Measurements from ENCODE around the gene SRRD. TPM values are rescaled to one million over a fixed set of nuclear protein-coding genes. Genes with fewer than 3 reads are reported as not detected.

SRRD gene
- total and polyA plus RNA-seq, 2 donors = 11.7 to 13.1 TPM

GRCh38 chr22:26481694-26482093, 2.0 kb upstream of the SRRD start:
- Histone ChIP-seq H3K4me3 (ENCODE audit: low read depth, low read length) (no peak overlapping the region), H3K36me3 (ENCODE audit: insufficient read depth) (peaks cover under 1% of the 10 kb centered on the region), H3K4me1 (ENCODE audit: insufficient read depth) (peaks cover 3% of the 10 kb centered on the region), H3K27ac (ENCODE audit: low read depth) (no peak overlapping the region)
- no peak for DNase-seq (ENCODE audit: extremely low spot score)
- 78% methylated on average over 4 of the region's 4 CpGs for WGBS

GRCh38 chr22:26482161-26482560, 1.5 kb upstream of the SRRD start:
- H3K4me1 ChIP-seq (ENCODE audit: insufficient read depth) = peaks cover 3% of the 10 kb centered on the region

GRCh38 chr22:26483043-26483438, 636 bp upstream of the SRRD start:
- H3K4me1 ChIP-seq (ENCODE audit: insufficient read depth) = peaks cover 3% of the 10 kb centered on the region
- WGBS = 8% methylated on average over 7 of the region's 7 CpGs
- H3K27ac ChIP-seq (ENCODE audit: low read depth) = peak overlapping the region; percentile 89
- no peaks in the 10 kb centered on the region for H3K36me3 ChIP-seq (ENCODE audit: insufficient read depth)
- peak overlapping the region; percentile 92 for H3K4me3 ChIP-seq (ENCODE audit: low read depth, low read length)
- DNase-seq (ENCODE audit: extremely low spot score) = no peak

More at GRCh38 chr22:26482161-26482560, 1.5 kb upstream of the SRRD start:
- no peak overlapping the region for H3K4me3 ChIP-seq (ENCODE audit: low read depth, low read length)
- no peak overlapping the region for H3K27ac ChIP-seq (ENCODE audit: low read depth)
- 55% methylated on average over 5 of the region's 5 CpGs for WGBS
- H3K36me3 ChIP-seq (ENCODE audit: insufficient read depth) = no peaks in the 10 kb centered on the region
- DNase-seq (ENCODE audit: extremely low spot score) = no peak

GRCh38 chr22:26484360-26484706, 656 bp downstream of the SRRD start:
- Histone ChIP-seq H3K27ac (ENCODE audit: low read depth) (no peak overlapping the region), H3K4me1 (ENCODE audit: insufficient read depth) (peaks cover 3% of the 10 kb centered on the region), H3K36me3 (ENCODE audit: insufficient read depth) (no peaks in the 10 kb centered on the region), H3K4me3 (ENCODE audit: low read depth, low read length) (peak overlapping the region; percentile 92)
- WGBS = 9% methylated on average over 6 of the region's 6 CpGs
- no peak for DNase-seq (ENCODE audit: extremely low spot score)

- H3K4me3 ChIP-seq (ENCODE audit: low read depth, low read length) = no peak overlapping the region
- peaks cover 3% of the 10 kb centered on the region for H3K4me1 ChIP-seq (ENCODE audit: insufficient read depth)
- no peak overlapping the region for H3K27ac ChIP-seq (ENCODE audit: low read depth)
- DNase-seq (ENCODE audit: extremely low spot score) = no peak
- no peaks in the 10 kb centered on the region for H3K36me3 ChIP-seq (ENCODE audit: insufficient read depth)
- 57% methylated on average over 7 of the region's 7 CpGs for WGBS
Observed at GRCh38 chr22:26485013-26485412, 1.3 kb downstream of the SRRD start.

- no peak for DNase-seq (ENCODE audit: extremely low spot score)
- 71% methylated on average over 3 of the region's 3 CpGs for WGBS
- H3K4me1 ChIP-seq (ENCODE audit: insufficient read depth) = peaks cover 3% of the 10 kb centered on the region
- no peak overlapping the region for H3K4me3 ChIP-seq (ENCODE audit: low read depth, low read length)
- no peak overlapping the region for H3K27ac ChIP-seq (ENCODE audit: low read depth)
- no peaks in the 10 kb centered on the region for H3K36me3 ChIP-seq (ENCODE audit: insufficient read depth)
Observed at GRCh38 chr22:26485806-26486390, 2.2 kb downstream of the SRRD start.

GRCh38 chr22:26486394-26486793, 2.7 kb downstream of the SRRD start:
- Histone ChIP-seq H3K4me1 (ENCODE audit: insufficient read depth) (peaks cover 3% of the 10 kb centered on the region), H3K4me3 (ENCODE audit: low read depth, low read length) (no peak overlapping the region), H3K36me3 (ENCODE audit: insufficient read depth) (no peaks in the 10 kb centered on the region), H3K27ac (ENCODE audit: low read depth) (no peak overlapping the region)
- WGBS = 80% methylated on average over 5 of the region's 5 CpGs
- DNase-seq (ENCODE audit: extremely low spot score) = no peak

GRCh38 chr22:26487996-26488395, 4.3 kb downstream of the SRRD start:
- H3K36me3 ChIP-seq (ENCODE audit: insufficient read depth) = no peaks in the 10 kb centered on the region
- peaks cover 3% of the 10 kb centered on the region for H3K4me1 ChIP-seq (ENCODE audit: insufficient read depth)
- 49% methylated on average over 3 of the region's 3 CpGs for WGBS
- DNase-seq (ENCODE audit: extremely low spot score) = no peak
- no peak overlapping the region for H3K4me3 ChIP-seq (ENCODE audit: low read depth, low read length)
- H3K27ac ChIP-seq (ENCODE audit: low read depth) = no peak overlapping the region

GRCh38 chr22:26489447-26490036, 5.9 kb downstream of the SRRD start:
- H3K27ac ChIP-seq (ENCODE audit: low read depth) = no peak overlapping the region
- 77% methylated on average over 4 of the region's 4 CpGs for WGBS
- no peaks in the 10 kb centered on the region for H3K36me3 ChIP-seq (ENCODE audit: insufficient read depth)
- no peak for DNase-seq (ENCODE audit: extremely low spot score)
- H3K4me3 ChIP-seq (ENCODE audit: low read depth, low read length) = no peak overlapping the region
- peaks cover 3% of the 10 kb centered on the region for H3K4me1 ChIP-seq (ENCODE audit: insufficient read depth)

- Histone ChIP-seq H3K4me1 (ENCODE audit: insufficient read depth) (no peaks in the 10 kb centered on the region), H3K4me3 (ENCODE audit: low read depth, low read length) (no peak overlapping the region), H3K27ac (ENCODE audit: low read depth) (no peak overlapping the region), H3K36me3 (ENCODE audit: insufficient read depth) (peaks cover 5% of the 10 kb centered on the region)
- WGBS = 95% methylated on average over 9 of the region's 9 CpGs
- no peak for DNase-seq (ENCODE audit: extremely low spot score)
Observed at GRCh38 chr22:26492220-26492619, 8.5 kb downstream of the SRRD start.

GRCh38 chr22:26494506-26494905, 10.8 kb downstream of the SRRD start:
- peaks cover 5% of the 10 kb centered on the region for H3K36me3 ChIP-seq (ENCODE audit: insufficient read depth)

GRCh38 chr22:26496456-26496855, 12.8 kb downstream of the SRRD start:
- WGBS = 84% methylated on average over 4 of the region's 4 CpGs
- no peak for DNase-seq (ENCODE audit: extremely low spot score)
- Histone ChIP-seq H3K4me1 (ENCODE audit: insufficient read depth) (no peaks in the 10 kb centered on the region), H3K36me3 (ENCODE audit: insufficient read depth) (peaks cover 5% of the 10 kb centered on the region), H3K27ac (ENCODE audit: low read depth) (no peak overlapping the region), H3K4me3 (ENCODE audit: low read depth, low read length) (no peak overlapping the region)

More at GRCh38 chr22:26494506-26494905, 10.8 kb downstream of the SRRD start:
- Histone ChIP-seq H3K4me3 (ENCODE audit: low read depth, low read length) (no peak overlapping the region), H3K27ac (ENCODE audit: low read depth) (no peak overlapping the region), H3K4me1 (ENCODE audit: insufficient read depth) (no peaks in the 10 kb centered on the region)
- no peak for DNase-seq (ENCODE audit: extremely low spot score)

- Histone ChIP-seq H3K4me1 (ENCODE audit: insufficient read depth) (no peaks in the 10 kb centered on the region), H3K4me3 (ENCODE audit: low read depth, low read length) (no peak overlapping the region), H3K36me3 (ENCODE audit: insufficient read depth) (peaks cover 10% of the 10 kb centered on the region), H3K27ac (ENCODE audit: low read depth) (no peak overlapping the region)
- WGBS = 94% methylated on average over 25 of the region's 25 CpGs
- no peak for DNase-seq (ENCODE audit: extremely low spot score)
Observed at GRCh38 chr22:26499188-26499703, 15.6 kb downstream of the SRRD start.

- H3K4me3 ChIP-seq (ENCODE audit: low read depth, low read length) = no peak overlapping the region
- H3K36me3 ChIP-seq (ENCODE audit: insufficient read depth) = peaks cover 8% of the 10 kb centered on the region
- 95% methylated on average over 2 of the region's 2 CpGs for WGBS
- H3K4me1 ChIP-seq (ENCODE audit: insufficient read depth) = no peaks in the 10 kb centered on the region
- no peak for DNase-seq (ENCODE audit: extremely low spot score)
- H3K27ac ChIP-seq (ENCODE audit: low read depth) = no peak overlapping the region
Observed at GRCh38 chr22:26501996-26502395, 18.3 kb downstream of the SRRD start.

Data from urinary bladder (tissue), 4 donors.